Measurements from ENCODE around the gene APOB.

GRCh38 chr2:20963867-20964266 lies 80.0 kb downstream of the APOB start:
- TF ChIP-seq SIN3A (IDR thresholded peaks at IDR 0.05; ENCODE audit: borderline replicate concordance, insufficient read depth, low read length) (no peak), TAF1 (IDR thresholded peaks at IDR 0.05; ENCODE audit: borderline replicate concordance, insufficient read depth, low read length) (no peak), REST (IDR thresholded peaks at IDR 0.05; ENCODE audit: insufficient read depth in 1 of 2, low read depth in 2 of 2, low read length in 2 of 2) (no peak), POLR2AphosphoS5 (IDR thresholded peaks at IDR 0.05; ENCODE audit: low read depth, low read length) (no peak), FOXP2 (optimal IDR thresholded peaks at IDR 0.05; ENCODE audit: borderline replicate concordance, extremely low read depth, extremely low read length, insufficient read depth) (no peak)
